GM18505 (cell line): ENCODE data around the gene ZNF681.
"Not testable (repeated sequence)": the region's sequence is repeated elsewhere in the genome, so short reads cannot be mapped to it uniquely, and the experiment has no call there.

ENCODE experiments used
- ATAC-seq: cut with Tn5 transposase; IDR thresholded peaks from one replicate; pipeline ENCODE4 v1.9.1; 2021; ENCODE audit not compliant: unreplicated experiment
- POLR2A ChIP-seq: IDR thresholded peaks from 4 replicates; pipeline ENCODE4 v1.6.1; 2011; ENCODE audit warnings: borderline replicate concordance; ENCODE audit not compliant: insufficient read depth, insufficient read length; ENCODE audit errors: extremely low read depth

ZNF681 gene

DNA sequence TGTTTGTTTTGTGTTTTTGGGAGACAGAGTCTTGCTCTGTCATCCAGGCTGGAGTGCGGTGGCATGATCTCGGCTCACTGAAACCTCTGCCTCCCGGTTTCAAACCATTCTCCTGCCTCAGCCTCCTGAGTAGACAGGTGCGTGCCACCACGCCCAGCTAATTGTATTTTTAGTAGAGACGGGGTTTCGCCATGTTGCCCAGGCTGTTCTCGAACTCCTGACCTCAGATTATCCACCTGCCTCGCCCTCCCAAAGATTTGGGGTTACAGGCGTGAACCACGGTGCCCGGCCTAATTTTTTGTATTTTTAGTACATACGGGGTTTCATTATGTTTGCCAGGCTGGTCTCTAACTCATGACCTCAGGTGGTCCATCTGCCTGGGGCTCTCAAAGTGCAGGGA, 8.3 kb upstream of the ZNF681 start:
- ATAC-seq, result no peak
- TF ChIP-seq POLR2A, result no peak

DNA sequence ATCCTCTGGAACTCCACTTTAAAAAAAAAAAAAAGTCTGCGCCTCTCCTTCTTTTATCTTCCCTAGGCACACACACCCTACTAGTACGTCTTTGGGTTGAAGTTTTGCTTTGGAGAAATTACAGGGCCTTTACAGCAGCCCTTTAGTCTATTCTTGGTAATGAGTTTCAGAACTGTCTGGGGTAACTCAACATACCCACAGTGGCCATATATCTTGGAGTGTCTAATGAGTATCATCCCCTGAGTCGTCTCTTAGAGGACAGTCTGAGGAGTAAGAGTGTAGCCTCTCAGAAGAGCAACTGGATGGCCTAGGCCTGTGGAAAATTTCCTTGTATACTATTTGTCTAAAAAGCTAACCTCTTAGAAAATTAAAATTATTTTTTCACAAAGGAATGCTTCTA, 6.1 kb upstream of the ZNF681 start:
- no peak for TF ChIP-seq POLR2A
- no peak for ATAC-seq

DNA sequence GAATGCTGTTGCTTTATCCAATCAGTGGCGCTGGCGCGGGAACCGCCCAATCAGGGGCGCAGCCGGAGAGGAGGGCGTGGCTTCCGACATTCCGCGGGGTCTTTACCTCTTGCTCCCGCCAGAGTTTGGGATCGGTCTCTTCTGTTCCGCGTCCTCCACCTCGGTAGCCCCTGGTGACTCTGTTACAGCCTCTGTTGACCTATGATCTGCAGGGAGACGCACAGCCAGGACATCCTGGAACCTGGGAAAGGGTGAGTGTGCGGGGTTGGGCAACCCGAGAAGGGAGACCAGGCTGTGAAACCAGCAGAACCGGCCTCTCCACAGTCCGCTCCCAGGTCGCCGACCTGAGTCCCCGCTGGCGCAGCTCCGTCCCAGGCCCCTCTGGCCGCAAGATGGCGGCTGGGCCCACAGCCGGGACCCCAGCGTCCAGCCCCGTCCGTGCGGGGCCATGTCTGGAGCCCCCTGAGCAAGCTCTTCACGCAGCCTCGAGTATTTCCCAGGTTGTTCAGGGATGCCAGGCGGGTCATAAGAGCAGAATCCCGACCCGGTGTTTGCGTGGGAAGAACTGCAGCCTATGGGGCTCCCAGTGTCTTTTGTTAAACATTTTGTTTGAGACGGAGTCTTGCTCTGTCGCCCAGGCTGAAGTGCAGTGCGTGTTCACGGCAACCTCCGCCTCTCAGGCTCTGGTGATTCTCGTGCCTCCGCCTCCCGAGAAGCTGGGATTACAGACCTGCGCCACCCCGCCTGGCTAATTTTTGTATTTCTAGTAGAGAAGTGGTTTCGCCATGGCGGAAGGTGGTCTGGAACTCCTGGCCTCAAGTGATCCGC, 4.4 kb upstream of the ZNF681 start:
- TF ChIP-seq POLR2A, result peak; percentile 48
- no peak for ATAC-seq

DNA sequence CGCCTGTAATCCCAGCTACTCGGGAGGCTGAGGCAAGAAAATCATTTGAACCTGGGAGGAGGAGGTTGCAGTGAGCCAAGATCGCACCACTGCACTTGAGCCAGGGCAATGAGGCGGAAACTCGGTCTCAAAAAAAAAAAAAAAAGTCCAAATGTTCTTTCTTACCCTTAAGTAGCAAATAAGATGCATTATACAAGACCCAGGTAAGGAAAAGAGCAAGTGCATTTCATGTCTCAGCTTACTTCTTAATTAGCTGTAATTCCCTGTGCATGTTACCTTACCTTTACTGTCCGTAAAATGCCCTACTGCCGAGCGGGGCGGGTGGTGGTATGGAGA, 3.8 kb upstream of the ZNF681 start:
- no peak for ATAC-seq
- no peak for TF ChIP-seq POLR2A

DNA sequence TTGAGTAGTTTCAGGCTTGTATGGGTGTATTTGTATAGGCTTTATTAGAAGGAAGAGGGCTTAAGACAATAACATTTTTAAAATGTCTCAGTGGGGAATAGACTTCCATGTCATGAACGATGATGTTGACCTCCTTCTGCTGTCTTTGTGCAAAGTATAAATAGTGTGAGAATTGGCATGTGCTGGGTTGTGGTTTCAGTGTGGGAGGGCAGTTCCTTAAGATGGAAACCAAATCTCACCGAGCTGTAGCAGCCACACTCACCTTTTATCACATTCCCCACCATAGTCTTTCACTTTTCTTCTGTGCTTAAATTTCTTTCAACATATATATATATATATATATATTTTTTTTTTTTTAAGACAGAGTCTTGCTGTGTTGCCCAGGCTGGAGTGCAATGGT, 1.6 kb upstream of the ZNF681 start:
- ATAC-seq, result not testable (repeated sequence)

DNA sequence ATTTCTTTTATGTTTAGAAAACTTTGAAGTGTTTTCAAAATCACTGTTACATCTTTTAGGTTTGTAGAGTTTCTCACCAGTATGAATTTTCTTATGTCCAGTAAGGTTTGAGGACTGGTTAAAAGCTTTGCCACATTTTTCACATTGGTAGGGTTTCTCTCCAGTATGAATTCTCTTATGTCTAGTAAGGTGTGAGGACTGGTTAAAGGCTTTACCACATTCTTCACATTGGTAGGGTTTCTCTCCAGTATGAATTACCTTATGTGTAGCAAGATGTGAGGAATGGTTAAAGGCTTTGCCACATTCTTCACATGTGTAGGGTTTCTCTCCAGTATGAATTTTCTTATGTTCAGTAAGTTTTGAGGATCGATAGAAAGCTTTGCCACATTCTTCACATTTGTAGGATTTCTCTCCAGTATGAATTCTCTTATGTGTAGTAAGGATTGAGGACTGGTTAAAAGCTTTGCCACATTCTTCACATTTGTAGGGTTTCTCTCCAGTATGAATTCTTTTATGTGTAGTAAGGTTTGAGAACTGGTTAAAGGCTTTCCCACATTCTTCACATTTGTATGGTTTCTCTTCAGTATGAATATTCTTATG, 15.0 kb downstream of the ZNF681 start:
- not testable (repeated sequence) for ATAC-seq

DNA sequence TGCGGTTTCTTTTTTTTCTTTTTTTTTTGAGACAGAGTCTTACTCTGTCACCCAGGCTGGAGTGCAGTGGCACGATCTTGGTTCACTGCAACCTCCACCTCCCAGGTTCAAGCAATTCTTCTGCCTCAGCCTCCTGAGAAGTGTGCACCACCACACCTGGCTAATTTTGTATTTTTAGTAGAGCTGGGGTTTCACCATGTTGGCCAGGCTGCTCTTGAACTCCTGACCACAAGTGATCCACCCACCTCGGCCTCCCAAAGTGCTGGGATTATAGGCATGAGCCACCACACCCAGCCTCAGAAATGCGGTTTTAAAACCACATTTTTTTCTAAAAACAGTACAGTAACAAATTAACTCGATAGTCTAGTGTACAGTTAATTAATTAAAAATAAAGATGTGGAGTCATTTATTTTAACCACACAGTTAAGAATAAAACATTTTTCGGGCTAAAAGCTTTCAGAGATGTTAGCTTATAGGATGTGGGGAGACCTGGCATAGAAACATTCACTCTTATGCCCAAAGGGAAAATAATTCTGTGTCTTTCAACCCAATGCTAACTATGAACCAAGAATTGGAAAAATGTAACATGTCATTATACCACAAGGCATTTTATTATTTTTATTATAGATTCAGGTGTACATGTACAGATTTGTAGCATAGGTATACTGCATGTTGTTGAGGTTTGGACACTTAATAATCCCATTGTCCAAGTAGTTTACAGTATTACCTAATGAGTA, 27.8 kb downstream of the ZNF681 start:
- not testable (repeated sequence) for ATAC-seq

DNA sequence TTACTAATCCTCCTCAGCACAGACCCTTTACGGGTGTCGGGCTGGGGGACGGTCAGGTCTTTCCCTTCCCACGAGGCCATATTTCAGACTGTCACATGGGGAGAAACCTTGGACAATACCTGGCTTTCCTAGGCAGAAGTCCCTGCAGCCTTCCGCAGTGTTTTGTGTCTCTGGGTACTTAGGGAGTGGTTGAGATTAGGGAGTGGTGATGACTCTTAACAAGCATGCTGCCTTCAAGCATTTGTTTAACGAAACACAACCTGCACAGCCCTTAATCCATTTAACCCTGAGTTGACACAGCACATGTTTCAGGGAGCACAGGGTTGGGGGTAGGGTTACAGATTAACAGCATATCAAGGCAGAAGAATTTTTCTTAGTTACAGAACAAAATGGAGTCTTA, 34.5 kb downstream of the ZNF681 start:
- ATAC-seq, result not testable (repeated sequence)

DNA sequence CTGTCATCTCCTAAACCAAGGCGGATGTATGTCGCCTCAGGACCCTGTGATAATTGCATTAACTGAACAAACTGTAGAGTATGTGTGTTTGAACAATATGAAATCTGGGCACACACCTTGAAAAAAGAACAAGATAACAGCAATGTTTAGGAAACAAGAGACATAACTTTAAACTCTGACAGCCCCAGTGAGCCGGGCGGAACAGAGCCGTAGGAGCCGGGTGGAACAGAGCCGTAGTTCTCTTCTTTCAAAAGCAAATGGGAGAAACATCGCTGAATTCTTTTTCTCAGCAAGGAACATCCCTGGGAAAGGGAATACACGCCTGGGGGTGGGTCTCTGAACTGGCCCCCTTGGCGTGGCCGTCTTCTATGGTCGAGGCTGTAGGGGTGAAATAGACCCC, 39.9 kb downstream of the ZNF681 start:
- TF ChIP-seq POLR2A, result no peak
- no peak for ATAC-seq

DNA sequence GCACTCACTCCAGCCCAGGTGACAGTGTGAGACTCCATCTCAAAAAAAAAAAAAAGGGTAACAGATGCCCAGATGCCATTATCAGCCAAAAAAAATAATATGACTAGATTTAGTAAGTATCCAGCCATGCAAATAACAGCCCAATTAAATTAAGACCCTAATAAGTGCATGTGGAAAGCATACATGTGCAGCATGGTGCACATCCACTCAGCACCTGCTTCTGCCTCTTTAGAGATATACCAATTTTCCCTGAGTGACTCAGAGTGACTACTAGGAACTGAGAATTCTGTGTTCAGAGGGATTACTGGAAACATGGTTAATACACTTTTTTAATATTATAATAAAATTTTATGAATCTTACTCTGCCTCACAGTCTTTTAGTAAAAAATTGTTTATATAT, 41.9 kb downstream of the ZNF681 start:
- no peak for TF ChIP-seq POLR2A
- no peak for ATAC-seq

DNA sequence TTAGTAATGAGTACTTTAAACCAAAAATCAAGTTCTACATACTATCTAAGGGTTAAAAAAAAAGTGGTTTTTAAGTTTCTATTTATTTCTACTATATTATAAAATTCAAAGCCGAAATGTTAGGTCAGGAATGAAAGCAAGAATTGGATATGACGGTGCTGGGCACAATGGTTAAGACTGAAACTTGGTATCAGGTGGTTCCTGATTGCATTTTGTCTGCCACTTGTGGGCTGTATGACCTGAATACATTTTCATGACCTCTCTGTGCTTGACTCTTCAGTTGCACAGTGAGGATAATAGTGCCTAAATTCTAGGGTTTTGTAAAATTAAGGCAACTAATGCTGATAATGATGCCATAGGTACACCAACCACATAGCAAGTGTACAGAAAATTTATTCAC, 49.3 kb downstream of the ZNF681 start:
- ATAC-seq, result no peak
- TF ChIP-seq POLR2A, result no peak

DNA sequence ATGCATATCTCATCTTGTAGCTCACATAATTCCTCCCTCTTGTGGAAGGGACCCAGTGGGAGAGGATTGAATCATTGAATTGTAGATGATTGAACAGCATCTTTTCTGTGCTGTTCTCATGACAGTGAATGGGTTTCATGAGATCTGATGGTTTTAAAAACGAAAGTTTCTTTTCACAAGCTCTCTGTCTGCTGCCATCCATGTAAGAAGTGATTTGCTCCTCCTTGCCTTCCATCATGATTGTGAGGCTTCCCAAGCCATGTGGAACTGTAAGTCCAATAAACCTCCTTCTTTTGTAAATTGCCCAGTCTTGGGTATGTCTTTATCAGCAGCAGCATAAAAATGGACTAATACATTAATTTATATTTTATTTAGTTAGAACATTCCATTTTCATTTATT, 52.0 kb downstream of the ZNF681 start:
- no peak for TF ChIP-seq POLR2A
- ATAC-seq, result no peak

DNA sequence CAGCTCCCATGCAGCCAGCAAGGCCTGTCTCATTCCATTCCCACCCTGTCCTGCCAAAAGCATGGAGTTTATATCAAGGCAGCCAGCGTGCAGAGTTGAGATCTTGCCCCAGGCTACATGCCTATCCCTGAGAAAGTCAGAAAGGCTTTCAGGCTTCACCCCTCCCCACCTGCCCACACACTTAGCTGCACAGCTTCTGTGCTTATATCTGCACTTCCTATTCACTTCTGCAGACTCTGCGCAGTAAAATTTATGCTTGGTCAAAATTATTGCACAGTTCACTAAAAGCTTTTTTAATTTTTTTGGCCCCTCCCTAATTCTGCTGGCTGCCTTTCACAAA, 59.2 kb downstream of the ZNF681 start:
- no peak for TF ChIP-seq POLR2A
- no peak for ATAC-seq

DNA sequence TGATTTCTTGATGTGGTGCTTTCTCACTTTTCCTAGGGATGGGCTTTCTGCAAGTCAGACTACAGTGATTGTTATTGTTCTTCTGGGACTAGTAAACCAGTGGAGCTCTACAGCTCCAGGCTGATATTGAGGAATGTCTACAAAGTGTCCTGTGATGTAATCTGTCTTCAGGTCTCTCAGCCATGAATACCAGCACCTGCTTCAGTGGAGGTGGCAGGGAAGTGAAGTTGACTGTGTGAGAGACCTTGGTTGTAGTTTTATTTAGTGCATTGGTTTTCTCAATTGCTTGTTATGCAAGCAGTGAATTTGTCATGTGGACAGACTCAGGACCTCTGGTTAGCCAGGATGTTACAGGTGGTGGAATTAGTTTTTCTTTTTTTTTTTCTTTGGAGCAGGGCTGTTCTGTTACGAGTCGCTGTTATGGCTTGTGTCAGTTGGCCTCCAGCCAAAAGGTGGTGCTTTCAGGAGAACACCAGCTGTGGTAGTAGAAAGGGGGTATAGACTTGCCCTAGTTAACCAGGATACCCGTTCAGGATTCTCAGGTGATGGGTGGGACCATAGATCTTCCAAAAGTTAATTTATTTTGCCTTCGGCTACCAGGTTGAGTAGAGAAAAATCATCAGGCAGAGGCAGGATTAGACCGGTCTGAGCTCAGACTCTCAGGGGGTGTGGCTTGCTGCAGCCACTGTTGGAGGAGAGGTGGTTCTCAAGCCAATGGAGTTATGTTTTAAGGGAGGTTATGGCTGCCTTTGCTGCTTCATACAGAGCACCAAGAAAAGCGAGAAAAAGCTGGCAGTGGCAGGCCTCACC, 59.8 kb downstream of the ZNF681 start:
- ATAC-seq, result no peak
- TF ChIP-seq POLR2A, result no peak

DNA sequence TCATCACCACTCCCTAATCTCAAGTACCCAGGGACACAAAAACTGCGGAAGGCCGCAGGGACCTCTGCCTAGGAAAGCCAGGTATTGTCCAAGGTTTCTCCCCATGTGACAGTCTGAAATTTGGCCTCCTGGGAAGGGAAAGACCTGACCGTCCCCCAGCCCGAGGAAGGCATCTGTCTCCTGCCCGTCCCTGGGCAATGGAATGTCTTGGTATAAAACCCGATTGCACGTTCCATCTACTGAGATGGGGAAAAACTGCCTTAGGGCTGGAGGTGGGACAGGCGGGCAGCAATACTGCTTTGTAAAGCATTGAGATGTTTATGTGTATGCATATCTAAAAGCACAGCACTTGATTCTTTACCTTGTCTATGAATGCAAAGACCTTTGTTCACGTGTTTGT, 65.8 kb downstream of the ZNF681 start:
- ATAC-seq, result not testable (repeated sequence)
